ENCODE measurements around the gene PPIE.
"Not testable (repeated sequence)": the region's sequence is repeated elsewhere in the genome, so short reads cannot be mapped to it uniquely, and the experiment has no call there.

PPIE gene

GRCh38 chr1:39777896-39778295 is 39.2 kb downstream of the PPIE start:
- not testable (repeated sequence) for DNase-seq (ENCODE audit: low spot score)

DNA sequence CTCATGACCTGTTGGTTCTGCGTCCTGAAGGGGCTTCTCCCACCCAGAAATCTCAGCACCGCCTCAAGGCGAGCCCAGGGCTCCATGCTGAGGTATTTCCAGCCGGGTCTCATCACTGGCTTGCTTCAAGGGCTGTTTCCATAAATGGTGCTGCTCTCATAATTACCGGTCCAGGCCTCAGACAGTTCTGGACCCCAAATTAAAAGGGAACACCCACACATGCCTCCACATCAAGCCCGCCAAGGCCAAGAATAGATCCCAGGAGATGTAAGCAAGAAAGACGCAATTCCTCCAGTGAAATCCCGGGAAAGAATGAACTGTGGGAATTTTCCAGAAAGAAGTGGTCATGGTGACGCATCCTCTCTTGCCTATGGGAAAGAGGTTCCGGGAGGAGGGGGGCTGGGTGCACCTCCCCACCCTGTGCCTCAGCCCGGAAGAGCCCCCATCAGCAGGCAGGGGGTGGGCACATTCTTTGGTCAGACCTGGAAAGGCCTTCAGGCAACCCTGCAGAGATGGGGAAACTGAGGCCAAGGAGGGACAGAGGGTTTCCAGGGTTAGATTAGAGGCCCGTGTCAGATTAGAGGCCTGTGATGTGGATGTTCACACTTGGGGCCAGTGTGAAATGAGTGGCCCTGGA is 39.9 kb downstream of the PPIE start:
- DNase-seq (ENCODE audit: low spot score), result not testable (repeated sequence)

DNA sequence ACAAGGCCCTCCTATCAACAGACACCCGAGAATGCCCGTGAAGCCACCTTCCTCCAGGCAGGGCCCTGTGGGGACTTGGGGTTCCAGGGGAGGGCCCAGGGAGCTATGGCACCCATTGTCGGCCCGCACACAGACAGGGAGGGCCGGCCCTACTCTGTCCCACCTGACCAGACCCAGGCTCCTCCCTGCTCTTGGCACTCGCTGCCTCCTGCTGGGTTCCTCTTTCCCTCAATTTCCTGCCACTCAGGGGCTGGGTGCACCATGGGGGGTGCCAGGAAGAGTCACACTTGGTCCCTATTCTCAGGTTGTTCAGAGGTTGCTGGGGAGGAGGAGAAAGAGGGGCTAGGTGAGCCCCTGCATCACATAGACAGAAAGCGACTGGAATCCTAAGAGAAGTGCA is 40.5 kb downstream of the PPIE start:
- no peak for DNase-seq (ENCODE audit: low spot score)

- DNase-seq (ENCODE audit: low spot score), result no peak
Measured at GRCh38 chr1:39779821-39780220, 41.1 kb downstream of the PPIE start.

DNA sequence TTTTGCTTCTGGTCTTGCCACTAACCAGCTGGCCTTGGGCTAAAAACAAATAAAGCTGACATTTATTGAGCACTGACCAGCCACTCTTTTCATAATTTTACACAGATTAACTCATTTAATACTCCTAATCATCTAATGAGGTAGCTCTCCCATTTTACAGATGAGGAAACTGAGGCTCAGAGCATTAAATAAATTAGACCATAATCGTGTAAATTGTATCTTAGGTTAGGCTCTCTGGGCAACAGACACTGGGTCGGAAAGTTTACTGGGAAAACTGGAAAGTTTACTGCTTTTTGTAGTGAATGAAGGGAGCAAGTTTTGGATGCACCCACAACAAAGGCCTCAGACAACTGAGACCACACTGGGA is 42.6 kb downstream of the PPIE start:
- no peak for DNase-seq (ENCODE audit: low spot score)

DNA sequence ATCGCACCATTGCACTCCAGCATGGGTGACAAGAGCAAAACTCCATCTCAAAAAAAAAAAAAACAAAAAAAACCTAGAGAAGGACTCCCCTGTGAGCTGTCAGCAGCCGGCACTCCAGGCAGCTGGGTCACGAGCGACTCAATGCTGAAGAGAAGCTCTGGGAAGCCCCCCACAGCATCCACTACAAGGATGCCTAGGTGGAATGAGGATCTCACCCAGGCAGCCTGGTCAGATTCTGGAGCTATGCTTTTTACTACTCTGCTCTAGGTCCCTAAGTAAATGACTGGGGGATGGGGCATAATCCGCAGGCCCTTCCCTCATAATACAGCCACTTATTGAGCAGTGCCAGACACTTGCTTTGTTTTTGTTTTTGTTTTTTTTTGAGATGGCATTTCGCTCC is 43.4 kb downstream of the PPIE start:
- DNase-seq (ENCODE audit: low spot score), result no peak

DNA sequence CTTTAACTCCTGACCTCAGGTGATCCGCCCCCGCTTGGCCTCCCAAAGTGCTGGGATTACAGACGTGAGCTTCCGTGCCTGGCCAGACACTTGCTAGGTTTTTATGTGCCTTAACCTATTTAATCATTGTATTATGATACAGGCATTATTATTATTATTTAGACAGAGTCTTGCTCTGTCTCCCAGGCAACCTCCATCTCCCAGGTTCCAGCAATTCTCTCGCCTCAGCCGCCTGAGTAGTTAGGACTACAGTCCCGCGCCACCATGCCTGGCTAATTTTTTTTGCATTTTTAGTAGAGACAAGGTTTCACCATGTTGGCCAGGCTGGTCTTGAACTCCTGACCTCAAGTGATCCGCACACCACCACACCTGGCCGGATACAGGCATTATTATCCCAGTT is 44.0 kb downstream of the PPIE start:
- DNase-seq (ENCODE audit: low spot score), result not testable (repeated sequence)

DNA sequence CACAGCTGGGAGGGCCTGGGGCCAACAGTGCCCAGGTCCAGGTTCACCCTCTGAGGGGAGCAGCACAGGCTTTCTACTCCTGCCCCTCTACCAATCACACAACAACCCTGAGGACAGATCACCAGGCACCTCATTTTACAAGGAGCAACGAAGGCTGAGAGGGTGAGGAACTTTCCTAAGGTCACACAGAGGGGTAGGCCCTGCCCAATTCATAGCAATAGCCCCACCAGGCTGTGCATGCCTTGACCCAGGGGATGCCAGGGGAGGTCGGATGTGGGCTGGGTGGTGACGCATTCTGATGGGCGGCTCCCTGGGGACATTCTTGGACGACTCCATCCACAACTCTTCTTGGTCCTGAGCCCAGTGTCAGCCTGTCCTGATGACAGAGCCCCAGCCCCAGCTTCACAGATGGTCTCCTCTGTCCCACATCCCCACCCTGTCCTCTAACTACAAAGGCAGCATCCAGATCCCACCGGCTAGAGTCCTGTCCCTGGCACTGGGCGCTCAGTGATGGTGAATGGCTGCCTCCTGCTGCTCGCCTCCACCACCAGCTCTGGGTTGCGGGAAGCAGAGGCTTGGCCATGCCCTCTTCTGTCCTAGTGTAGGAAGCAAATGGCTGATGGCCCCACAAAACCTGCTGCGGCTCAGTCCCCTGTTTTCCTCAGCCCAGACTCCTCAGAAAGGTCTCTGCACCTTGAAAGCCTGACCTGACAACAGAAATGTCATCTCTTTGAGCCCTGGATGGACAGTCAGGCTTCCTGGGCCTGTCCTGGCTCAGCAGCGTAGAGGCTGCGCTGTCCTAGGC is 47.8 kb downstream of the PPIE start:
- DNase-seq (ENCODE audit: low spot score), result not testable (repeated sequence)

GRCh38 chr1:39787108-39787375 is 48.4 kb downstream of the PPIE start:
- DNase-seq (ENCODE audit: low spot score), result not testable (repeated sequence)

GRCh38 chr1:39787468-39787867 is 48.8 kb downstream of the PPIE start:
- DNase-seq (ENCODE audit: low spot score), result no peak

GRCh38 chr1:39787964-39788363 is 49.3 kb downstream of the PPIE start:
- DNase-seq (ENCODE audit: low spot score), result not testable (repeated sequence)

DNA sequence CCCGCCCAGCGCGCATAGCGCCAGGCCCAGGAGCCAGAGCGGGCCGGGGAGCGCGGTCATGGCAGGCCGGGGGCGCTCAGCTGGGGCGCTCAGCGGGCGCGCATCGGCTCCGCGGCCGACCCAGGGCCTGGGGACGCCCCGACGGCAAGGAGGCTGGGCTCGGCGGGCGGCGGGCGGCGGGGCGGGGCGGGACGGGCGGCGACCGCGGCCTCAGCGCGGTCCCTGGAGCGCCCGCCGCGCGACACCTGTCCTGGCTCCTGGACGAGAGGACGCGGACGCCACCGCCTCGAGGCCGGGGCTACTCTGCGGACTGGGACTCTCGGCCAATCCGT is 49.7 kb downstream of the PPIE start:
- DNase-seq (ENCODE audit: low spot score), result no peak

DNA sequence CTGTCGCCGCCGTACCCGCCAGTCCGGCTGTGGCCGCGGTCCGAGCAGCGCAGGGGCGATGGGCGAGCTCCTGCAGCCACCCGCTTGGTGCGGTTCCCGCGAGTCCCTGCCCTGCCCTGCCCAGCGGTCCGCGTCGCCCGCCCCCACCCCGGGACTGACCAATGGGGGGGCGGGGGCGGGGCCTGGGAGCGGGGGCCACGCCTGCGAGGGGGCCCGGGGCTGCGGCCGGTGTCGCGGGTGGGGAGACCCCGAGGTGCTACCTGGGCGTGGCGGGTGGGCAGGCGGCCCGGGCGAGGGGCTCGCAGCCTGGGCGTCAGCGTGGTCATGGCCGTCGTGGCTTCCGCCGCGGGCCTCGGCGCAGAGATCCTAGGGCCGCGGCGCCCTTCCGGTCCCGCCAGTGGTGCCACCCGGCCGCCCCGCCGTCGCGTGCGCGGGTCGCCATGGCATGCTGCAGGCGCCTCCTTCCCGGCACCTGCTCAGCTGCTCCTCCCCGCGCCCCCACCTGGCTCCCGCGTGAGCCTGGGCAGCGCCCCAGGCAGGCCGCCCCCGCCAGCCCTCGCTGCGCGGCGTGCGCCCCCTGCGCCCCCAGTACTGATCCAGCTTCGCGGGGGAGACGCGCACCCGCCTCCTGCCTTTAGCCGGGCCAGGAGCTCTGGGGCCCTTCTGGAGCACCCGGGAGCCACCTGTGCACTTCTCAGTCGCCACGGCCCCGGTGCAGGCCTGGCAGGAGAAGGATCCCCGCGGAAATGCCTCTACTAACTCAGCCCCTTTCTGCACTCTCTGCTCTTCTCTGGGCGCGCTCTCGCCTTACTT is 50.3 kb downstream of the PPIE start, which contains the start of gene BMP8B:
Gene BMP8B, minus strand, starts transcription at position 108 of the 813 bp plus-strand sequence. CDS start 380 bp downstream, outside the sequence.
- peak; percentile 30 for DNase-seq (ENCODE audit: low spot score)

DNA sequence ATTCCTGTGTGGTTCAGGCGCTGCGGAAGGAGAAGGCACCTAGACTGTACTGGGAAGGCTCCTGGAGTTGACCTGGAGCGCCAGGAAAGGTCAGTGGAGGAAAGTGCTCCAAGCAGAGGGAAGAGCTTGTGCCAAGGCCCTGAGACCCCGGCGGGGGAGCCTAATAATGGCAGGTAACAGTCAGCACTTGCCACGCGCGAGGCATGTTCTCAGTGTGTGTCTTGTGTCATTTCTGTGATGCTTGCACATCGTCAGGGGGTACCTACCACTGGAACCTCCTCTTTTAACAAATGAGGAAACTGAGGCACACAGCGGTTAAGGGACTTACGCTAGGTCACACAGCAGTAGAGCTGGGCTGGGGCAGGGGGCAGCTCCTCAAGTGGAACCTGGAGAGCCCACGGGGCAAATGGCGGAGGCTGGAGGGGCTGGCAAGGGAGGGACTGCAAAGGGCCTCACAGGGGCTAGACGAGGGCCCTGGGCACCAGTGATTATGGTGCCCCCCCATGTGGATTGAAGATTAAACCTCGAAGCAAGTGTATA is 51.0 kb downstream of the PPIE start:
- no peak for DNase-seq (ENCODE audit: low spot score)

GRCh38 chr1:39791838-39792237 is 53.2 kb downstream of the PPIE start:
- no peak for DNase-seq (ENCODE audit: low spot score)

- DNase-seq (ENCODE audit: low spot score), result no peak
Measured at GRCh38 chr1:39795651-39796050, 57.0 kb downstream of the PPIE start.

- peak; percentile 91 for DNase-seq (ENCODE audit: low spot score)
Measured at GRCh38 chr1:39798859-39799769, 60.4 kb downstream of the PPIE start.

GRCh38 chr1:39799770-39800470 is 61.2 kb downstream of the PPIE start:
- DNase-seq (ENCODE audit: low spot score), result peak; percentile 68

- DNase-seq (ENCODE audit: low spot score), result no peak
Measured at GRCh38 chr1:39800471-39800835, 61.8 kb downstream of the PPIE start.

- DNase-seq (ENCODE audit: low spot score), result no peak
Measured at GRCh38 chr1:39802496-39803260, 64.0 kb downstream of the PPIE start.
